ENCODE results near the gene ARSG. TPM values are rescaled to one million over a fixed set of nuclear protein-coding genes. Genes with fewer than 3 reads are reported as not detected.

Gene ARSG
- polyA plus RNA-seq, 1 of the 3 experiments (the other 2 are of a cell fraction) = 0.41 TPM

DNA sequence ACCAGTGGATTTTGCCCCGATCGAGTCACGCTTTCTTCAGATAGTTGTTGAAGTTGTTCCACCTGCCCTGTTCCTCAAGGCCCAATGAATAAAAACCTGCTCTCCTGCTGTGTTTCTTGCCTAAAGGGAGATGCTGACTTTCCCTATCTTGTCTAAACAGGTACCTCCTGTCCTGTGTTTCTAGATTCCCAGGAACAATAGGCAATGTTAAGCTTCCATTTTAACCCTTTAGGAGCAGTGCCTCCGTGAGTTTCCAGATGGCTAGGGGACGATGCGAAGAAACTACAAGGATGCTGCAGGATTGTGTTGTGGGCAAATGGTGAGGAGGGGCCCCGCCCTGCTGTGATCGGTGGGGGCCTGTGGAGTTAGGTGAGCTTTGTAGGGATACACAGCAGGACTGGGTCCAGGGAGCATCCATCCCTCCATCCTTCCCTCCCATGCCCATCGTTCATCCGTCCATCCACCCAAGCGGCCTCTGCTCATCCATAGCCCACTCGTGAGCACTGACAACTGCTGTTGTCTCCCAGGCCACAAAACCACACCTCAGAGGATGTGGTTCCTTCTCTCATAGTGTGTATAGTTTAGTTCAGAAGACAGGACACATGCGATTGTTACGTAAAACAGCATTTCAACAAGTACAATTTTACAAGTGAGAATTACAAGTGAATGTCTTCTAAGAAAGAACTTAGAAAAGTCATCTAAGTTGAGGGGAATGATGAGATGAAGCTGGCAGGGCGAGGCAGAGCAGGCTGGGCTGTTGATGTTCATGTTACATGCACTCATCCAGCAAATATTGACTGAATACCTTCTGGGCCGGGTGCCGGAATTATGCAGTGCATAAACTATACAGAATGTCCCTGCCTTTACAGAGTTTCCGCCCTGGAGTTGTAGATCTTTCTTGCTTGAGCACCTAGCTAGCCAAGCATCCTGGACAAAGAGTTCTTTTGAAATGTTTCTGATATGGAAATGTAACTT, 5.2 kb downstream of the ARSG start:
- Histone ChIP-seq H3K27me3 (ENCODE audit: insufficient read depth) (peaks cover 28% of the 10 kb centered on the region), H3K9me3 (no peaks in the 10 kb centered on the region), H3K4me2 (no peak overlapping the region), H2AFZ (ENCODE audit: low read depth) (no peak overlapping the region), H3K9me2 (no peaks in the 10 kb centered on the region), H4K20me1 (ENCODE audit: insufficient read depth) (no peaks in the 10 kb centered on the region), H3K4me1 (ENCODE audit: control insufficient read depth in 1 of 2, insufficient read depth in 2 of 2, low read depth in 1 of 2, low read length in 1 of 2) (peaks cover 0 to 10% of the 10 kb centered on the region in 2 experiments; a peak in 2 of 4 replicates), H3K27ac (ENCODE audit: low read depth in 2 of 2, low read length in 1 of 2) (no peak overlapping the region), H3F3A (replicated peaks; ENCODE audit: insufficient read depth) (no peaks in the 10 kb centered on the region), H3K4me3 (ENCODE audit: low read depth in 2 of 2, low read length in 1 of 2) (no peak overlapping the region), H3K79me2 (ENCODE audit: insufficient read depth) (no peaks in the 10 kb centered on the region), H3K9ac (no peak overlapping the region), H3K36me3 (replicated peaks in 1 of 2; ENCODE audit: control insufficient read depth in 1 of 2, insufficient read depth in 2 of 2, low read length in 1 of 2) (no peaks in the 10 kb centered on the region)
- 71% methylated on average over 18 of the region's 18 CpGs for WGBS (ENCODE audit: low lambda C conversion rate)
- ChIA-PET CTCF (interaction anchor here (1.0 kb wide), 1 partner anchor 32 kb away, joined by 3 read pairs; no protein-coding TSS in a partner anchor), POLR2A (no interaction called here)
- TF ChIP-seq, protein P1, sequence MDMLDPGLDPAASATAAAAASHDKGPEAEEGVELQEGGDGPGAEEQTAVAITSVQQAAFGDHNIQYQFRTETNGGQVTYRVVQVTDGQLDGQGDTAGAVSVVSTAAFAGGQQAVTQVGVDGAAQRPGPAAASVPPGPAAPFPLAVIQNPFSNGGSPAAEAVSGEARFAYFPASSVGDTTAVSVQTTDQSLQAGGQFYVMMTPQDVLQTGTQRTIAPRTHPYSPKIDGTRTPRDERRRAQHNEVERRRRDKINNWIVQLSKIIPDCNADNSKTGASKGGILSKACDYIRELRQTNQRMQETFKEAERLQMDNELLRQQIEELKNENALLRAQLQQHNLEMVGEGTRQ (IDR thresholded peaks at IDR 0.05; ENCODE audit: borderline replicate concordance, low read depth, low read length) = no peak
- TF ChIP-seq GABPA (IDR thresholded peaks at IDR 0.05; ENCODE audit: low read depth) = no peak
- TF ChIP-seq JUND (IDR thresholded peaks at IDR 0.05) = no peak
- TF ChIP-seq NRF1 (IDR thresholded peaks at IDR 0.05; ENCODE audit: low read depth, low read length) = no peak
- no peak for DNase-seq

DNA sequence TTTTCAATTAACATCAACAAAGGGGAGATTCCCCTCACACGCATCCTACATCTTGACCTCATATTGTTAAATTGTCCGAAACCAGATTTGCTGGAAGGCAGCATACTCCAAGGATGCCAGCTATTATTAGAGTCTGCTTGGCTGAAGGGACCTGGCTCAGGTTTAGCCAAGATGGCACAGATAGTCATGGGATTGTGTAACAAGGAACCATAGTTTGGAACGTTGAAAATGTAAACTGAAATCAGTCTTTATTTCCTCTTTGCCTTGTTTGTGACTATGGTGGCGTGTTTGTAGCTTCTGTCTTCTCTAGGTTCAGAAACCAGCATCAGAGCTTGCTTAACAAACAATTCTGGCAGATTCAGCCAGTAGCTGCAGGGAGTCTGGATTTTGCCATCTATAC, 5.9 kb downstream of the ARSG start:
- no peak for DNase-seq
- H3K9ac ChIP-seq = no peak overlapping the region
- H3K4me2 ChIP-seq = no peak overlapping the region
- CTCF ChIA-PET = interaction anchor here (1.0 kb wide), 1 partner anchor 32 kb away, joined by 3 read pairs; no protein-coding TSS in a partner anchor
- peaks cover 0 to 5% of the 10 kb centered on the region in 2 experiments; a peak in 2 of 4 replicates for H3K4me1 ChIP-seq (ENCODE audit: control insufficient read depth in 1 of 2, insufficient read depth in 2 of 2, low read depth in 1 of 2, low read length in 1 of 2)
- no peaks in the 10 kb centered on the region for H3K9me3 ChIP-seq
- no peaks in the 10 kb centered on the region for H3F3A ChIP-seq (replicated peaks; ENCODE audit: insufficient read depth)
- H3K27ac ChIP-seq (ENCODE audit: low read depth in 2 of 2, low read length in 1 of 2) = no peak overlapping the region
- H3K9me2 ChIP-seq = no peaks in the 10 kb centered on the region
- no peaks in the 10 kb centered on the region for H4K20me1 ChIP-seq (ENCODE audit: insufficient read depth)
- no peak overlapping the region for H2AFZ ChIP-seq (ENCODE audit: low read depth)
- 57% methylated on average over 4 of the region's 4 CpGs for WGBS (ENCODE audit: low lambda C conversion rate)
- no peak overlapping the region for H3K4me3 ChIP-seq (ENCODE audit: low read depth in 2 of 2, low read length in 1 of 2)
- POLR2A ChIA-PET = no interaction called here
- no peaks in the 10 kb centered on the region for H3K79me2 ChIP-seq (ENCODE audit: insufficient read depth)
- peaks cover 22% of the 10 kb centered on the region for H3K27me3 ChIP-seq (ENCODE audit: insufficient read depth)
- no peak for TF ChIP-seq MXI1 (IDR thresholded peaks at IDR 0.05; ENCODE audit: low read depth, low read length)
- TF ChIP-seq NFIC (IDR thresholded peaks at IDR 0.05; ENCODE audit: borderline replicate concordance) = no peak
- TF ChIP-seq TEAD4 (IDR thresholded peaks at IDR 0.05; ENCODE audit: borderline replicate concordance, insufficient read depth) = no peak
- H3K36me3 ChIP-seq (replicated peaks in 1 of 2; ENCODE audit: control insufficient read depth in 1 of 2, insufficient read depth in 2 of 2, low read length in 1 of 2) = no peaks in the 10 kb centered on the region

DNA sequence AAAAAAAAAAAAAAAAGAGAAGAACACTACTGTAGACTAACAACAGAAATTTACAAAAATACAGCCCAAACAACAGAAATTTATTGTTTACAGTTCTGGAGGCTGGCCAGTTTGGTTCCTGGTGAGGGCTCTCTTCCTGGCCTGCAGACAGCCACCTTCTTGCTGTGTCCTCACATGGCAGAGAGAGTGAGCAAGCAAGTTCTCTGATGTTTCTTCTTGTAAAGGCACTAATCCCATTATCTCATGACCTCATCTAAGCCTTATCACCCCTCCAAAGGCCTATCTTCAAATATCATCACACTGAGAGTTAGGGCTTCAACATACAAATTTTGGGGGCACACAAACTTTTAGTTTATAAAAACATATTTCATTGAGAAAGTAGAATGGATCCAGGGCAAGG, 7.3 kb downstream of the ARSG start:
- CTCF ChIA-PET = no interaction called here
- Histone ChIP-seq H3K9me2 (no peaks in the 10 kb centered on the region), H3K27ac (ENCODE audit: low read depth in 2 of 2, low read length in 1 of 2) (no peak overlapping the region), H3K9ac (no peak overlapping the region), H3K9me3 (no peaks in the 10 kb centered on the region), H3K4me3 (ENCODE audit: low read depth in 2 of 2, low read length in 1 of 2) (no peak overlapping the region), H2AFZ (ENCODE audit: low read depth) (no peak overlapping the region), H3K27me3 (ENCODE audit: insufficient read depth) (peaks cover 12% of the 10 kb centered on the region), H4K20me1 (ENCODE audit: insufficient read depth) (no peaks in the 10 kb centered on the region), H3K36me3 (replicated peaks in 1 of 2; ENCODE audit: control insufficient read depth in 1 of 2, insufficient read depth in 2 of 2, low read length in 1 of 2) (no peaks in the 10 kb centered on the region), H3F3A (replicated peaks; ENCODE audit: insufficient read depth) (no peaks in the 10 kb centered on the region), H3K79me2 (ENCODE audit: insufficient read depth) (no peaks in the 10 kb centered on the region), H3K4me2 (no peak overlapping the region), H3K4me1 (ENCODE audit: control insufficient read depth in 1 of 2, insufficient read depth in 2 of 2, low read depth in 1 of 2, low read length in 1 of 2) (no peaks in the 10 kb centered on the region; a peak in 1 of 4 replicates)
- no peak for DNase-seq
- POLR2A ChIA-PET = no interaction called here
- TF ChIP-seq FOXM1 (IDR thresholded peaks at IDR 0.05; ENCODE audit: low read depth) (no peak), SMC3 (IDR thresholded peaks at IDR 0.05; ENCODE audit: low read depth, low read length) (no peak), GABPA (IDR thresholded peaks at IDR 0.05; ENCODE audit: low read depth) (no peak), FOXJ3 (CRISPR knock-in tag; IDR thresholded peaks at IDR 0.05) (no peak), JUND (IDR thresholded peaks at IDR 0.05) (no peak), CHD2 (IDR thresholded peaks at IDR 0.05; ENCODE audit: low read length, partially characterized antibody) (no peak), RFX5 (IDR thresholded peaks at IDR 0.05; ENCODE audit: low read length) (no peak), GATA2 (CRISPR knock-in tag; IDR thresholded peaks at IDR 0.05) (no peak), FOSL2 (IDR thresholded peaks at IDR 0.05; ENCODE audit: borderline replicate concordance, low read depth) (no peak), NRF1 (IDR thresholded peaks at IDR 0.05; ENCODE audit: low read depth, low read length) (no peak)
- TF ChIP-seq, protein P2, sequence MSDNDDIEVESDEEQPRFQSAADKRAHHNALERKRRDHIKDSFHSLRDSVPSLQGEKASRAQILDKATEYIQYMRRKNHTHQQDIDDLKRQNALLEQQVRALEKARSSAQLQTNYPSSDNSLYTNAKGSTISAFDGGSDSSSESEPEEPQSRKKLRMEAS (IDR thresholded peaks at IDR 0.05; ENCODE audit: low read depth) = no peak
- TF ChIP-seq, protein P1 (IDR thresholded peaks at IDR 0.05; ENCODE audit: borderline replicate concordance, low read depth, low read length) = no peak
- TF ChIP-seq, protein P3, sequence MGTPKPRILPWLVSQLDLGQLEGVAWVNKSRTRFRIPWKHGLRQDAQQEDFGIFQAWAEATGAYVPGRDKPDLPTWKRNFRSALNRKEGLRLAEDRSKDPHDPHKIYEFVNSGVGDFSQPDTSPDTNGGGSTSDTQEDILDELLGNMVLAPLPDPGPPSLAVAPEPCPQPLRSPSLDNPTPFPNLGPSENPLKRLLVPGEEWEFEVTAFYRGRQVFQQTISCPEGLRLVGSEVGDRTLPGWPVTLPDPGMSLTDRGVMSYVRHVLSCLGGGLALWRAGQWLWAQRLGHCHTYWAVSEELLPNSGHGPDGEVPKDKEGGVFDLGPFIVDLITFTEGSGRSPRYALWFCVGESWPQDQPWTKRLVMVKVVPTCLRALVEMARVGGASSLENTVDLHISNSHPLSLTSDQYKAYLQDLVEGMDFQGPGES (IDR thresholded peaks at IDR 0.05; ENCODE audit: low read depth, low read length) = no peak

All from SK-N-SH (cell line).